H7 (cell line): ENCODE results near the gene SHANK3. TPM values are rescaled to one million over a fixed set of nuclear protein-coding genes. Genes with fewer than 3 reads are reported as not detected.
A peak's percentile ranks its signal among the peaks of the same experiment; 100 is the strongest.

ENCODE experiments used
- DNase-seq: peaks from one replicate; pipeline ENCODE4 v3.0.0; 2012
- H3K27me3 ChIP-seq: 2 replicates; pipeline ENCODE4 v1.6.0; 2011; ENCODE audit warnings: mild to moderate bottlenecking, low read length; ENCODE audit not compliant: control insufficient read depth, insufficient read depth
- H3K36me3 ChIP-seq: replicated peaks from 2 replicates; pipeline ENCODE4 v1.5.1; 2011; ENCODE audit warnings: low read length; ENCODE audit not compliant: control insufficient read depth, insufficient read depth
- H3K4me3 ChIP-seq: 2 replicates; pipeline ENCODE4 v1.5.1; 2011; ENCODE audit warnings: low read depth, mild to moderate bottlenecking, control low read depth, low read length, moderate library complexity; ENCODE audit not compliant: insufficient read depth
- total RNA-seq: library from RNA; depleted of rRNA; stranded (reverse); fragments of >200 nt; shearing (Covaris generic); gene quantifications from 2 replicates; pipeline ENCODE4 v1.2.3, GENCODE V29; 2014

SHANK3 gene
- total RNA-seq, 1 experiment from 2014 or later = 1.8 TPM

GRCh38 chr22:50704510-50705218 is 32.0 kb downstream of the SHANK3 start:
- peak; percentile 63 for DNase-seq
- no peaks in the 10 kb centered on the region for H3K27me3 ChIP-seq
- no peaks in the 10 kb centered on the region for H3K36me3 ChIP-seq
- H3K4me3 ChIP-seq = no peak overlapping the region

- peak; percentile 98 for DNase-seq
- H3K36me3 ChIP-seq = no peaks in the 10 kb centered on the region
- peak overlapping the region; percentile 24 for H3K4me3 ChIP-seq
- H3K27me3 ChIP-seq = no peaks in the 10 kb centered on the region
Measured at GRCh38 chr22:50705219-50705691, 32.6 kb downstream of the SHANK3 start.

GRCh38 chr22:50705851-50706351 is 33.3 kb downstream of the SHANK3 start:
- Histone ChIP-seq H3K36me3 (no peaks in the 10 kb centered on the region), H3K27me3 (no peaks in the 10 kb centered on the region), H3K4me3 (peak overlapping the region; percentile 24)
- no peak for DNase-seq

DNA sequence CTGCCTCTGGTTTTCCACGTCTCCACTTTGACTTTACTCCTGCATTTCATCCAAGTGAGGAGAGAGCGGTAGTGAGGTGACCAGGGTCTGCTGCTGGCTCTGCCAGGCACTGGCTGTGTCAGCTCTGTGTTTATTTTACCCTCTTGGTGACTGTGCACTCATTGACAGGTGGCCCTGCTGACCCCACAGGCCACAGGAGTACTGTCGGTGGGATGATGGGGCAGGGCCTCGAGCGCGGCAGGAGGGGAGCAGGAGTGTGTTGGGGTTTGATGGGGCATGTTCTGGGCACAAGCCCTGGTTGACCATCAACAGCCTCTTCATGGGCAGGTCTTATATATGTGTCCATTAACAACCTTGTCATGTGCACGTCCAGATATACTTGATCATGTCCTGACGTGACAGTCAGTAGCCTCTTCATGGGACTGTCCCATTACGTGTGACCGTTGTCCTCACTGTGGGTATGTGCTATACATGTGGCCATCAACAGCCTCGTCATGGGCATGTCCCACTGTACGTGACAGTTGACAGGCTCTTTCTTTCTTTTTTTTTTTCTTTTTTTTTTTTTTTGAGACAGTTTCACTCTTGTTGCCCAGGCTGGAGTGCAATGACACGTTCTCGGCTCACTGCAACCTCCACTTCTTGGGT is 34.0 kb downstream of the SHANK3 start:
- Histone ChIP-seq H3K27me3 (no peaks in the 10 kb centered on the region), H3K36me3 (no peaks in the 10 kb centered on the region), H3K4me3 (no peak overlapping the region)
- no peak for DNase-seq

- DNase-seq = no peak
- H3K4me3 ChIP-seq = no peak overlapping the region
- H3K36me3 ChIP-seq = no peaks in the 10 kb centered on the region
- H3K27me3 ChIP-seq = no peaks in the 10 kb centered on the region
Measured at GRCh38 chr22:50708474-50708873, 35.9 kb downstream of the SHANK3 start.

DNA sequence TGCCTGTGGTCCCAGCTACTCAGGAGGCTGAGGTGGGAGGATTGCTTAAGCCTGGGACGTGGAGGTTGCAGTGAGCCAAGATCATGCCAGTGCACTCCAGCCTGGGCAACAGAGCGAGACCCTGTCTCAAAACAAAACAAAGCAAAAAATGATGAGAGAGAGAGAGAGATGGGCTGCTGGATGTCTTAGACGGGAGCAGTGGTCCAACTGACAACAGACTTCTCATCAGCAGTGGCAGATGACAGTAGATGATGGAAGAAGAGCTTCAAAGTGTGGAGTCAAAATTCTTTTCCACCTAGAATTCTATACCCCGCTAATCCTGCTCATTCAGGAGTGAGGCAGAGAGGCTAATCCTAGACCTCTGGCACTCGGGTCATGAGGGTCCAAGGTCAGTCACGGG is 36.4 kb downstream of the SHANK3 start:
- Histone ChIP-seq H3K27me3 (no peaks in the 10 kb centered on the region), H3K4me3 (no peak overlapping the region), H3K36me3 (no peaks in the 10 kb centered on the region)
- no peak for DNase-seq

DNA sequence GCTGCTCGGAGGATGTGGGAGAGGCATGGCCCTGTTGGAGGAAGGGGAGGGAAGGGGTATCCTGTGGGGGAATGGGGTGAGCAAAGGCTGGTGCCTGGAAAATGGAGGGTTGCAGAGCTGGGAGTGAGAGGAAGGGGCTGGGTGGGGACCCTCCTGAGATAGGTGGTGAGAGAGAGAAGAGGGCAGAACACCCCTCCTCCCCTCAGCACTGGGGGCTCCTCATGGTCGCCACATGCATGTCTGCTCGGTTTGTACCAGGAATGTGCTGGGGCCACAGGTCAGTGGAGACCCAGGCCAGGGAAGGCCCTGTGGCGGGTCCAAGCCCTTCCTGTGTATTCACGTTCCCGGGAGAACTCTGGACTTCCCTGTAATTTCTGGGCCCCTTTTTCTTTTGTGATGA is 37.6 kb downstream of the SHANK3 start:
- no peak for DNase-seq
- Histone ChIP-seq H3K36me3 (no peaks in the 10 kb centered on the region), H3K4me3 (no peak overlapping the region), H3K27me3 (no peaks in the 10 kb centered on the region)

DNA sequence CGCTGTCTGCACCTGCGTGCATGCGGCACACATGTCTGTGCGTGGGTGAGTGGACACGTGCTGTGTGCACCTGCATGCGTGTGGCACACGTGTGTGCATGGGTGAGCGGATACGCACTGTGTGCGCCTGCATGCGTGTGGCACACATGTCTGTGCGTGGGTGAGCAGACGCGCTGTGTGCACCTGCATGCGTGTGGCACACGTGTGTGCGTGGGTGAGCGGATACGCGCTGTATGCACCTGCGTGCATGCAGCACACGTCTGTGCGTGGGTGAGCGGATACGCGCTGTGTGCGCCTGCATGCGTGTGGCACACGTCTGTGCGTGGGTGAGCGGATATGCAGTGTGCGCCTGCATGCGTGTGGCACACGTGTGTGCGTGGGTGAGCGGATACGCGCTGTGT is 38.3 kb downstream of the SHANK3 start:
- Histone ChIP-seq H3K27me3 (no peaks in the 10 kb centered on the region), H3K4me3 (no peak overlapping the region), H3K36me3 (no peaks in the 10 kb centered on the region)
- no peak for DNase-seq

- no peaks in the 10 kb centered on the region for H3K27me3 ChIP-seq
- H3K36me3 ChIP-seq = no peaks in the 10 kb centered on the region
- DNase-seq = no peak
- no peak overlapping the region for H3K4me3 ChIP-seq
Measured at GRCh38 chr22:50711446-50712340, 39.1 kb downstream of the SHANK3 start.

- H3K27me3 ChIP-seq = peaks cover under 1% of the 10 kb centered on the region; the same call in 1 of the 2 replicates
- no peak overlapping the region for H3K4me3 ChIP-seq
- DNase-seq = no peak
- H3K36me3 ChIP-seq = no peaks in the 10 kb centered on the region
Measured at GRCh38 chr22:50712341-50713007, 39.9 kb downstream of the SHANK3 start.

DNA sequence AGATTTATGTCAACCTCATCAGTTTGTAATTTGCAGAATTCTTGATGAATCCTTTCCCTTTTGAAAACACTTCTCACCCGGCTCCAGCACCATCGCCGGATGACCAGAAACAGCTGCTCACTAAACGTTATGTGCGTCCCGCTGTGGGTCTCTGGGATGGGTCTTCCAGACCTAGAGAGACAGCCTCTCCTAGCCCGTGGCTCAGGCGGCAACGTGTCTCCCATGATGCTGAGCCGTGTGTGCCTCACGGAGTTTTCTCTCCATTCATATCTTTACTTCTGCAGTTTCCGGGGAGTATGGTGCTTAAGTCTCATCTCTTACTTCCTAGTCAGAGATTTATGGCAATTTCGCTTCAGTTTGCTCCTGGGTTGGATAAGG is 40.4 kb downstream of the SHANK3 start:
- Histone ChIP-seq H3K27me3 (peaks cover 4% of the 10 kb centered on the region), H3K36me3 (no peaks in the 10 kb centered on the region), H3K4me3 (no peak overlapping the region)
- no peak for DNase-seq

- peaks cover 9% of the 10 kb centered on the region for H3K27me3 ChIP-seq
Measured at GRCh38 chr22:50713571-50714056, 41.0 kb downstream of the SHANK3 start.

GRCh38 chr22:50714150-50714549 is 41.5 kb downstream of the SHANK3 start:
- Histone ChIP-seq H3K27me3 (peaks cover 15% of the 10 kb centered on the region), H3K4me3 (no peak overlapping the region), H3K36me3 (no peaks in the 10 kb centered on the region)
- no peak for DNase-seq

More at GRCh38 chr22:50713571-50714056, 41.0 kb downstream of the SHANK3 start:
- Histone ChIP-seq H3K36me3 (no peaks in the 10 kb centered on the region), H3K4me3 (no peak overlapping the region)
- no peak for DNase-seq

GRCh38 chr22:50714631-50715179 is 42.1 kb downstream of the SHANK3 start:
- no peak for DNase-seq
- Histone ChIP-seq H3K36me3 (no peaks in the 10 kb centered on the region), H3K27me3 (peaks cover 20% of the 10 kb centered on the region), H3K4me3 (no peak overlapping the region)
